Activated CD8-positive, alpha-beta memory T cell treated with anti-CD3 and anti-CD28 coated beads for 24 hours (primary cell): ENCODE measurements around the gene MB.
"Not testable (repeated sequence)": the region's sequence is repeated elsewhere in the genome, so short reads cannot be mapped to it uniquely, and the experiment has no call there.

Experiments used
- DNase-seq: peaks from one replicate; pipeline ENCODE4 v3.0.0-alpha.2; 2020

MB gene

GRCh38 chr22:35634943-35635540 lies 17.9 kb upstream of the MB start:
- DNase-seq: no peak

- DNase-seq: no peak
Measured at GRCh38 chr22:35634015-35634414, 16.9 kb upstream of the MB start.

GRCh38 chr22:35633520-35633919 lies 16.4 kb upstream of the MB start:
- DNase-seq: no peak

GRCh38 chr22:35632935-35633334 lies 15.8 kb upstream of the MB start:
- DNase-seq: no peak

GRCh38 chr22:35631597-35631996 lies 14.5 kb upstream of the MB start:
- no peak for DNase-seq

GRCh38 chr22:35630891-35631290 lies 13.8 kb upstream of the MB start:
- DNase-seq: no peak

GRCh38 chr22:35630387-35630793 lies 13.3 kb upstream of the MB start:
- DNase-seq: no peak

- DNase-seq: peak; percentile 81
Measured at GRCh38 chr22:35629406-35630216, 12.5 kb upstream of the MB start.

GRCh38 chr22:35628732-35629131 lies 11.6 kb upstream of the MB start:
- DNase-seq: no peak

- peak; percentile 84 for DNase-seq
Measured at GRCh38 chr22:35627267-35628041, 10.3 kb upstream of the MB start.

GRCh38 chr22:35625763-35626432 lies 8.8 kb upstream of the MB start:
- DNase-seq: no peak

- DNase-seq: no peak
Measured at GRCh38 chr22:35624547-35624946, 7.4 kb upstream of the MB start.

- DNase-seq: not testable (repeated sequence)
Measured at GRCh38 chr22:35623885-35624284, 6.8 kb upstream of the MB start.

- no peak for DNase-seq
Measured at GRCh38 chr22:35622191-35622913, 5.2 kb upstream of the MB start.

GRCh38 chr22:35621451-35621850 lies 4.3 kb upstream of the MB start:
- DNase-seq: no peak

GRCh38 chr22:35620624-35621251 lies 3.6 kb upstream of the MB start:
- no peak for DNase-seq

- no peak for DNase-seq
Measured at GRCh38 chr22:35619336-35620094, 2.4 kb upstream of the MB start.

- no peak for DNase-seq
Measured at GRCh38 chr22:35618427-35619223, 1.5 kb upstream of the MB start.

GRCh38 chr22:35616043-35616442 lies 1.1 kb downstream of the MB start:
- no peak for DNase-seq

- DNase-seq: no peak
Measured at GRCh38 chr22:35615156-35615555, 2.0 kb downstream of the MB start.
